ENCODE measurements around the gene AP1S3.

Gene AP1S3

DNA sequence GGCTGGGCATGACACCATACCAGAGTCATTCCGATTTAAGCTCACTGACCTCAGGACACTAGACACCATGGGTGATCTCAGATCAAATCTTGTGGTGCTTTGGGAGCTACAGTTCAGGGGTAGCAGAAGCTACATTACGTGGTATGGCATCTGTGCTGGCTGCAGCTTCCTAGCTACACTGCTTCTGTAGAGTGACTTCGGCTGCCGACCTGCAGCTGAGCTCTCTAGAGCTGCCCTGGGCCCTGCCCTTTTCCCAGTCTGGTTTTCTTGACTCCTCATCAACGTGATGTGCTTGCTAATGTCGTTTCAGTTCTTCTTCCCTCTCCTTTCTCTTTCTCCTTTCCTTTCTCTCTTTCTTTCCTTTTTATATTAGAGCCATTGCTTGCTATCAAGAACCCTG is 100.2 kb downstream of the AP1S3 start:
- no peak overlapping the region for H3K4me3 ChIP-seq (ENCODE audit: severe bottlenecking)
- TF ChIP-seq, protein P1, sequence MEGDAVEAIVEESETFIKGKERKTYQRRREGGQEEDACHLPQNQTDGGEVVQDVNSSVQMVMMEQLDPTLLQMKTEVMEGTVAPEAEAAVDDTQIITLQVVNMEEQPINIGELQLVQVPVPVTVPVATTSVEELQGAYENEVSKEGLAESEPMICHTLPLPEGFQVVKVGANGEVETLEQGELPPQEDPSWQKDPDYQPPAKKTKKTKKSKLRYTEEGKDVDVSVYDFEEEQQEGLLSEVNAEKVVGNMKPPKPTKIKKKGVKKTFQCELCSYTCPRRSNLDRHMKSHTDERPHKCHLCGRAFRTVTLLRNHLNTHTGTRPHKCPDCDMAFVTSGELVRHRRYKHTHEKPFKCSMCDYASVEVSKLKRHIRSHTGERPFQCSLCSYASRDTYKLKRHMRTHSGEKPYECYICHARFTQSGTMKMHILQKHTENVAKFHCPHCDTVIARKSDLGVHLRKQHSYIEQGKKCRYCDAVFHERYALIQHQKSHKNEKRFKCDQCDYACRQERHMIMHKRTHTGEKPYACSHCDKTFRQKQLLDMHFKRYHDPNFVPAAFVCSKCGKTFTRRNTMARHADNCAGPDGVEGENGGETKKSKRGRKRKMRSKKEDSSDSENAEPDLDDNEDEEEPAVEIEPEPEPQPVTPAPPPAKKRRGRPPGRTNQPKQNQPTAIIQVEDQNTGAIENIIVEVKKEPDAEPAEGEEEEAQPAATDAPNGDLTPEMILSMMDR (IDR thresholded peaks at IDR 0.05; ENCODE audit: poor library complexity, severe bottlenecking): no peak
- H3K27ac ChIP-seq (ENCODE audit: poor library complexity, severe bottlenecking): no peak overlapping the region
- H3K9me3 ChIP-seq (ENCODE audit: severe bottlenecking): no peaks in the 10 kb centered on the region
- ATAC-seq (ENCODE audit: low read depth) (no peak), DNase-seq (ENCODE audit: low spot score) (no peak)
- no peaks in the 10 kb centered on the region for H3K36me3 ChIP-seq (ENCODE audit: low read depth)
- H3K4me1 ChIP-seq (ENCODE audit: insufficient read depth, poor library complexity, severe bottlenecking): peaks cover 14% of the 10 kb centered on the region
- H3K27me3 ChIP-seq (ENCODE audit: insufficient read depth, poor library complexity, severe bottlenecking): no peaks in the 10 kb centered on the region

DNA sequence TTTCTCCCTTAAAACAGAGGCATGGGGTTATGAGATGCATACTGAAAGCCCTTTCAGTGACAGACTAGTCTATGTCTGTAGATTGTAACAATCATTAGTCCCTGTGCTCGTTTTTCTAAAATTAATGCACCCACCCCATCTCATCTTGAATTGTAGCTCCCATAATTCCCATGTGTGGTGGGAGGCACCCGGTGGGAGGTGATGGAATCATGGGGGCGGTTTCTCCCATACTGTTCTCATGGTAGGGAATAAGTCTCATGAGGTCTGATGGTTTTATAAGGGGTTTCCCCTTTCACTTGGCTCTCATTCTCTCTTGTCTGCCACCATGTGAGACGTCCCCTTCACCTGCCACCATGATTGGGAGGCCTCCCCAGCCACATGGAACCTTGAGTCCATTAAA is 100.9 kb downstream of the AP1S3 start:
- DNase-seq (ENCODE audit: low spot score) (no peak), ATAC-seq (ENCODE audit: low read depth) (no peak)
- peak overlapping the region; percentile 54 for H3K27ac ChIP-seq (ENCODE audit: poor library complexity, severe bottlenecking)
- TF ChIP-seq, protein P1 (IDR thresholded peaks at IDR 0.05; ENCODE audit: poor library complexity, severe bottlenecking): no peak
- no peaks in the 10 kb centered on the region for H3K27me3 ChIP-seq (ENCODE audit: insufficient read depth, poor library complexity, severe bottlenecking)
- H3K4me3 ChIP-seq (ENCODE audit: severe bottlenecking): no peak overlapping the region
- H3K36me3 ChIP-seq (ENCODE audit: low read depth): no peaks in the 10 kb centered on the region
- no peaks in the 10 kb centered on the region for H3K9me3 ChIP-seq (ENCODE audit: severe bottlenecking)
- H3K4me1 ChIP-seq (ENCODE audit: insufficient read depth, poor library complexity, severe bottlenecking): peaks cover 14% of the 10 kb centered on the region

- no peak overlapping the region for H3K4me3 ChIP-seq (ENCODE audit: severe bottlenecking)
- peak overlapping the region; percentile 54 for H3K27ac ChIP-seq (ENCODE audit: poor library complexity, severe bottlenecking)
- H3K4me1 ChIP-seq (ENCODE audit: insufficient read depth, poor library complexity, severe bottlenecking): peaks cover 14% of the 10 kb centered on the region
- H3K36me3 ChIP-seq (ENCODE audit: low read depth): no peaks in the 10 kb centered on the region
- no peaks in the 10 kb centered on the region for H3K9me3 ChIP-seq (ENCODE audit: severe bottlenecking)
- H3K27me3 ChIP-seq (ENCODE audit: insufficient read depth, poor library complexity, severe bottlenecking): no peaks in the 10 kb centered on the region
- peak; percentile 86 for ATAC-seq (ENCODE audit: low read depth)
- DNase-seq (ENCODE audit: low spot score): no peak
- TF ChIP-seq, protein P1 (IDR thresholded peaks at IDR 0.05; ENCODE audit: poor library complexity, severe bottlenecking): no peak
These were observed 101.6 kb downstream of the AP1S3 start for GRCh38 chr2:223735659-223736244.

DNA sequence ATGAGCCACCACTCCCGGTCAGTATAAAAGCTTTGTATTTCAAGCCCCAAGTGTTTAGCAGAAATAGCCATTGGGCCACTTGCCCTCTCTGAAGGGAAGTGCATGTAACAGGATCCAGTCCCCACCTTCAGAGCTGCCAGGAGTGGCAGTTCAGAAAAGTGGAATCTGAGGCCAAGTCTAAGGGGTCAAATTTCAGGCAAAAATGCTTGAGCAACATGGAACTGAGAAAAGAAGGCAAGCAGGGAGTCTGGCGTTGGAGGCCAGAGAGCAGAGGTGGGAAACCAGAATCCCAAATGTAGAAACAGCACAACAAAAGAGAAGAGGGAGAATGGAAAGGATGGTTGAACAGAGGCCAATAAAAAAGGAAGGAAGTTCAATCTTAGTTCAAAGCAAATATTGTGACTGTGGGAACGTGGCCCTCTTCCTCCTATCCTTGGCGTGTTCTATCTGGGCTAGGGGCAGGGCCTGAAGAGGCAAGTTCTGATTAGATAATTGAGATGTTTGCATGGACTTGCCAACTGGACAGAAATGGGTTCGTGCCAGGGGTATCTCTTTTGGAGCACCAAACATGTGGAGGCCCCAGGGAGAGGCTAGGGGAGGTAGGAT is 102.2 kb downstream of the AP1S3 start:
- no peaks in the 10 kb centered on the region for H3K36me3 ChIP-seq (ENCODE audit: low read depth)
- no peaks in the 10 kb centered on the region for H3K9me3 ChIP-seq (ENCODE audit: severe bottlenecking)
- H3K27me3 ChIP-seq (ENCODE audit: insufficient read depth, poor library complexity, severe bottlenecking): no peaks in the 10 kb centered on the region
- TF ChIP-seq, protein P1 (IDR thresholded peaks at IDR 0.05; ENCODE audit: poor library complexity, severe bottlenecking): no peak
- DNase-seq (ENCODE audit: low spot score) (no peak), ATAC-seq (ENCODE audit: low read depth) (no peak)
- H3K4me1 ChIP-seq (ENCODE audit: insufficient read depth, poor library complexity, severe bottlenecking): peaks cover 14% of the 10 kb centered on the region
- H3K27ac ChIP-seq (ENCODE audit: poor library complexity, severe bottlenecking): peak overlapping the region; percentile 54
- no peak overlapping the region for H3K4me3 ChIP-seq (ENCODE audit: severe bottlenecking)

GRCh38 chr2:223734346-223734745 is 103.0 kb downstream of the AP1S3 start:
- TF ChIP-seq, protein P1 (IDR thresholded peaks at IDR 0.05; ENCODE audit: poor library complexity, severe bottlenecking): no peak
- DNase-seq (ENCODE audit: low spot score): no peak
- no peak for ATAC-seq (ENCODE audit: low read depth)

More at GRCh38 chr2:223734346-223734745, 103.0 kb downstream of the AP1S3 start:
- Histone ChIP-seq H3K4me1 (ENCODE audit: insufficient read depth, poor library complexity, severe bottlenecking) (peaks cover 14% of the 10 kb centered on the region), H3K9me3 (ENCODE audit: severe bottlenecking) (no peaks in the 10 kb centered on the region), H3K27ac (ENCODE audit: poor library complexity, severe bottlenecking) (no peak overlapping the region), H3K27me3 (ENCODE audit: insufficient read depth, poor library complexity, severe bottlenecking) (no peaks in the 10 kb centered on the region), H3K36me3 (ENCODE audit: low read depth) (no peaks in the 10 kb centered on the region), H3K4me3 (ENCODE audit: severe bottlenecking) (no peak overlapping the region)
